GM19035 (cell line): ENCODE measurements around the gene LRRC28.

Experiments
- ATAC-seq: cut with Tn5 transposase; IDR thresholded peaks from one replicate; pipeline ENCODE4 v1.9.1; 2021; ENCODE audit not compliant: unreplicated experiment

The LRRC28 gene

GRCh38 chr15:99341786-99342185, 90.5 kb downstream of the LRRC28 start:
- no peak for ATAC-seq

DNA sequence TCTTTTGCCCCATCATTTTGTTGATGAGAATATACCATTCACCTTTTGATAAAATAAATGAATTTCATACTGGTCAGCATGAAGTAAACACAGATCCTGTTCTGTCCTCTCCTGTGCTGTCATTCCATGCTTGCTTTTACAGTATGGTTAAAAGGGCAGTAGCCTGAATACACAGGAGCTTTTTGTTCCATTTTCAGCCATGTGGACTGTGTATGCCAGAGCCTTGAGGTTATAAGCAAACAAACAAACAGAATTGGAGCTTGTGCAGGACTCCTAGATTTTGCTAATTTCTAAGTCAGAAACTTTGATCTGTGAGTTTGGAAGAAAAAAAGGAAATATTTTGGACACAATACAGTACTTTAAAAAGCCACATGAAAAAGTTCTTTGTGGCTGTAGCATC, 91.9 kb downstream of the LRRC28 start:
- ATAC-seq, result no peak

GRCh38 chr15:99343881-99344551, 92.7 kb downstream of the LRRC28 start:
- ATAC-seq, result no peak

DNA sequence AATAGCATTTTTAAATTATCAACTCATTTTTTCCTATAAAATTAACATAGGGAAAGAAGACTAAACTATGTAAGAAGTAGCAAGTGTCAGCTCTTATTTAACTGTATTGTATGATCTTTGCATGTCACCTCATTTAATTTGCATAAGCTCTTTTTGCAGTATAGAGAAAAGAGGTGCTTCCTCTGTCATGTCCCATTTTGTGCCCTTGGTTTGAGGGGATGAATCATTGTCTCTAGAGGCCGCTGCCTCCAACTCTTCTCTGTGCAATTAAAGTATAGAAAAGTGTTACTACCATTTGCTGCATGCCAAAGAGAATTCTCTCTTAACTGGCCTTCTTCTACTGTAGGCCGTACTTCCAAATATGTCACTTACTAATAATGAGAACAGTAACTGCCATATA, 93.4 kb downstream of the LRRC28 start:
- no peak for ATAC-seq

DNA sequence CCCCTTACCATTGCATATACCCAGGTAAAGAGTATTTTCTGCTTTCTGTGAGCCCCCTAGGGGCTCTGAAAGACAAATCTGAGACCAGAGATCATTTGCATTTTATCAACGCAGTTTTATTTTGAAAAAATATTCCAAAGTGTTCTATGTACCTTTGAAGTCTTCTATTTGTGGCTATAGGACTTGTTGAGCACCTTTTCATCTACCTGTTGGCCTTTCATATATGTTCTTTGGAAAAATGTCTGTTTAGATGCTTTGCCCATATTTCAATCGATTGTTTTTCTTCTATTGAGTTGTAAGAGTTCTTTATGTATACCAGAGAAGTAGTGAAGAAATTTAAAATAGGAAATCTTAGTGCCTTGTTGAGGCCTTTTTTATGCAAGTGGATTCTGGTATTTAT, 94.0 kb downstream of the LRRC28 start:
- ATAC-seq, result no peak

DNA sequence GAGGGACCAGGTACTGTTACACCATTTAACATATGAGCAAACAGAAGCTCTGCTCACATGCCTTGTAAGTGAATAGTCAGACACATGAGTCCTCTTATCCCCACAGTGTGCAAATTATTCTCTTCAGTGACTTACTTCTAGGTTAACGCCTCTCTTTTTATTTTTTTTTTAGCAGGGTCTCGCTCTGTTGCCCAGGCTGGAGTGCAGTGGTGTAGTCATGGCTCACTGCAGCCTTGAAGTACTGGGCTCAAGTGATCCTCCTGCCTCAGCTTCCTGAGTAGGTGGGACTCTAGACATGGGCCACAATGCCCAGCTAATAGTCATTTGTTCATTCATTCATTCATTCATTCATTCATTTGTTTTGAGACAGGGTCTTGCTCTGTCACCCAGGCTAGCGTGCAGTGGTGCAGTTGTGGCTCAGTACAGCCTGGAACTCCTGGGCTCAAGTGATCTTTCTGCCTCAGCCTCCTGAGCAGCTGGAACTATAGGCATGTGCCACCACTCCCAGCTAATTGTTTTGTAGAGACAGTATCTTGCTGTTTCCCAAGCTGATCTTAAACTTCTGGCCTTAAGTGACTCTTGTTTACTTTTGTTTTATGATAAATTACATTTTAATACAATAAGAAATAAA, 94.7 kb downstream of the LRRC28 start:
- ATAC-seq, result no peak

DNA sequence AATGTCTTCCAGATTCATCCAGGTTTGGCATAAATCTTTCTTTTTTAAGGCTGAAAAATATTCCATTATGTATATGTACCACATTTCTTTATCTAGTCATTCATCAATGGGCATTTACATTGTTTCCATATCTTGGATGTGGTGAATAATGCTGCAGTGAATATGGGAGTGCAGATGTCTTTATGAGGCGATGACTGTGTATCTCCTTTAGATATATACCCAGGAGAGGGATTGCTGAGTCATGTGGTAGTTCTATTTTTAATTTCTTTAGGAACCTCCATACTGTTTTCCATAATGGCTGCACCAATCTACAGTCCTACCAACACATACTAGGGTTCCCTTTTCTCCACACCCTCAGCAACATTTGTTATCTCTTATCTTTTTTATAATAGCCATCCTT, 96.3 kb downstream of the LRRC28 start:
- ATAC-seq, result no peak

DNA sequence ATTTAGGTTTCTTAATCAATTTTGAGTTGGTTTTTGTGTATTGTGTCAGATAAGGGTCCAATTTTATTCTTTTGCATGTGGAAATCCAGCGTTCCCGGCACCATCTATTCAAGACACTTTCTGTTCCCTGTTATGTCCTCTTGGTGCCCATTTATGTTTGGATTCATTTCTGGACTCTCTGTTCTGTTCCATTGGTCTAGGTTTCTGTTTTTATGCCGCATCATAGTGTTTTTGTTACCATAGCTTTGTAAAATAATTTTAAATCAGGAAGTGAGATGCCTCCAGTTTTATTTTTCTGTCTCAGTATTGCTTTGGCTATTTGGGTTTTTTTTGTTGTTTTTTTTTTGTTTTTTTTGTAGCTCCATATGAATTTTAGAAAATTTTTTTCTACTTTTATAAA, 97.1 kb downstream of the LRRC28 start:
- ATAC-seq, result no peak

DNA sequence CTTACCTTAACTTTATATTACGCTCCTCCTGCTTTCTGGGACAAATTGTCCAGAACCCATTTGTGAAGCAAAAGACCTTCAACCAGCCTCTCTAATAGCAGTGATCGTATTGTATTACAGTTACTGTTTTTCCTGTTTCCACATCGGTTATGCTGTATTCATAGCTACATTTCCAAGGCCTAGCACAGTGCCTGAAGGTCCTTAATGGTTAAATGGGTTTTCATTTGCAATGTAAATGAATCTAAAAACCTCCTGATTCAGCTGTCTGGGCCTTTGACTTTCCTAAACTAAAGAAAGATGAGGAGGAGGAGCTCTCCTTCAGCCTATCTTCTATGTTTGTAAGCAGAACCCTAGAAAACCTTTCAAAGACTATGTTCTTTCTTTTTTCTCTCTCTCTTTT, 99.1 kb downstream of the LRRC28 start:
- no peak for ATAC-seq

- no peak for ATAC-seq
Observed at GRCh38 chr15:99359769-99360168, 108.5 kb downstream of the LRRC28 start.

- ATAC-seq, result no peak
Observed at GRCh38 chr15:99361545-99362185, 110.4 kb downstream of the LRRC28 start.

DNA sequence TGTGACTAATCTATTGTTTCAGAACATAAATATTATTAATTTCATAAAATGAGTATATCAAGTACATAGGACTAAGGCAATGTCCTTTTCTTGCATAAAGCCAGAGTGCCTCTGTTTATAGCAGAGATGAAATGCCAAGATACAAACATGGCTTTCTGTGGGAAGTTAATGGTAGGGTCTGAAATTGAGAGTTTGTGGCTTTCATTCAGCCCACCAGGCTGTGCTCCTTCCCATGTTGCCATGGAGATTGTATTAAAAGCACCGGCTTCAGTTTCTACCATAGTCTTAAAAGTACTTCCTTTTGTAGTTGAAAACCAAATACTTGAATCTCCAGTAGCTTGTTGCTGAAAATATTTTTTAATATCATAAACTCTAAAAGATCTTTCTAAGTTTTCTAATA, 114.0 kb downstream of the LRRC28 start:
- ATAC-seq, result peak; percentile 78

DNA sequence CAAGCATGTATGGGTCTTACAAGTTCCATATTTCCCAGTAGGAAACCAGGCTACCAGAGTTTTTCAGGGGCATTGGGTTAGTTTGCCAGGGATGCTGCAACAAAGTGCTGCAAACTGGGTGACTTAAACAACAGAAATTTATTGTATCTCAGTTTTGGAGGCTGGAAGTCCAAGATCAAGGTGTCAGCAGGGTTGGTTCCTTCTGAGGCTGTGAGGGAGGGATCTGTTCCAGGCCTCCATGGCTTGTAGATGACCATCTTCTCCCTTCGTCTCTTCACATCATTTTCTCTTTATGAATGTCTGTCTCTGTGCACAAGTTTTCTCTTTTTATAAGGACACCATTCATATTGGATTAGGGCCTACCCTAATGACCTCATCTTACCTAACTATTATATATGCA, 114.7 kb downstream of the LRRC28 start:
- ATAC-seq, result no peak

GRCh38 chr15:99368743-99369142, 117.5 kb downstream of the LRRC28 start:
- ATAC-seq, result no peak

DNA sequence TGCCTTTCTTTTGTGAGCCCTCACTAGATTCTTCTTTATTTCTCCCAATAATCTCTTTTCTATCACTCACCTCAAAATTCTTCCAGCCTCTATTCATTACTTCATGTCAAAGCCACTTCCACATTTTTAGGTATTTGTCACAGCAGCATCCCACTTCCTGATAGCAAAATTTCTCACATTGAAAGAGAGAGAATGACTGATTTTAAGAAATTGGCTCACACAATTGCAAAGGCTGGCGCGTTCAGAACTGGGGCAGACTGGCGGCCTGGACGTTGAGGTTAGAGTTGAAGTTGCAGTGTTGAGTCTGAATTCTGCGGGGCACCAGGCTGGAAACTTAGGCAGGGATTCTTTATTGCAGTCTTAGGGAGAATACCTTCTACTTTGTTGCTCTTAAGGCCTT, 117.9 kb downstream of the LRRC28 start:
- no peak for ATAC-seq

GRCh38 chr15:99371180-99372103, 120.2 kb downstream of the LRRC28 start:
- peak; percentile 91 for ATAC-seq

- no peak for ATAC-seq
Observed at GRCh38 chr15:99385005-99385669, 133.9 kb downstream of the LRRC28 start.

DNA sequence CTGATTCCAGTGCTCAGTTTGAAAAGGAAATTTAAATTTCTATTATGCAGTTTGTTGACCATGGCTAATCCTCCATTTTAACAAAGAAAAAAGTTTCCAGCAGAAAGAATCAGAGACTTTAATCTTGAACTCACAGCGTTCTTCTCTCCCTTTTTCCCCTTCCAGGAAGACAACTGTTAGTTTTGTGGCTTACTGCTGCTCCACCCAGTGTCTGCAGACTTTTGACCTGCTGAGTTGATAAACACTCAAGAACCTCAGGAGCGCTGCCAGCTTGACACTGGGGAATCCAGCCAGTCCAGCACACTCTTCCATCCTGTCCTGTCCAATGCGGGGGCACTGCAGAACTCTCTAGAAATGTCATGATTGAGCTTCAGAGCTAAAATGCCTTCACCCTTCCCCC, 134.6 kb downstream of the LRRC28 start:
- no peak for ATAC-seq

GRCh38 chr15:99386391-99386790, 135.1 kb downstream of the LRRC28 start:
- no peak for ATAC-seq

GRCh38 chr15:99387421-99388168, 136.3 kb downstream of the LRRC28 start:
- ATAC-seq, result no peak
